Measurements from ENCODE around the gene NOS3.

DNA sequence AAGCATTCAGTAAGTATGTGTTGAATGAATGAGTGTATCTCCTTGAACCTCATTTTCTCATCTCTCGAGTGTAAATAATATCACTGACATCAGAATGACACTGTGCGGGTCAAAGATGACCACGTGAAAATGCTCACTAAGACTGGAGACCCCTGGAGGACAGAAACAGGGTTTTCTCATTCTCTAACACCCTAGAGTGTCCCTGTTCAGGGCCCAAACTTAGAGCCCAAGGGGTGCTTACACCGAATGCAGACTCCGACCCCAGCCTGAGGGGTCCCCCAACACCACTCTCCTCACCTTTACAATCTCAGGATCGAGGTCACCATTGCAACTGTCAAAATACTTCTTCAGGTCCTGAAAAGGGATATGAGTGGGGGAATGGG is 65.5 kb downstream of the NOS3 start:
- TF ChIP-seq EZH2 (IDR thresholded peaks at IDR 0.05; ENCODE audit: insufficient read depth, poor library complexity, severe bottlenecking) (no peak), EZH2phosphoT487 (IDR thresholded peaks at IDR 0.05; ENCODE audit: insufficient read depth, low read depth) (no peak)

Data from GM23248 (cell line).